HepG2 (cell line): Measurements from ENCODE around the gene ABCF1. TPM values are rescaled to one million over a fixed set of nuclear protein-coding genes. Genes with fewer than 3 reads are reported as not detected.
A peak's percentile ranks its signal among the peaks of the same experiment; 100 is the strongest.

Experiments used
- FLYWCH1 ChIP-seq: sonication (generic); formaldehyde crosslinking; IDR thresholded peaks from 2 replicates; pipeline ENCODE4 v1.8.1; 2023; ENCODE audit warnings: mild to moderate bottlenecking, missing genetic modification reagents
- KLF11 ChIP-seq: IDR thresholded peaks from 2 replicates; pipeline ENCODE4 v1.6.1; 2016; ENCODE audit warnings: missing compliant biosample characterization
- MEIS1 ChIP-seq: sonication (generic); formaldehyde crosslinking; IDR thresholded peaks from 2 replicates; pipeline ENCODE4 v1.9.0; 2021; ENCODE audit warnings: mild to moderate bottlenecking, missing genetic modification reagents, moderate library complexity, borderline replicate concordance
- ONECUT2 ChIP-seq: sonication (generic); formaldehyde crosslinking; IDR thresholded peaks from 2 replicates; pipeline ENCODE4 v1.4.0; 2020; ENCODE audit warnings: missing genetic modification reagents
- SOX5 ChIP-seq: IDR thresholded peaks from 2 replicates; pipeline ENCODE4 v1.6.1; 2016; ENCODE audit warnings: borderline replicate concordance
- ZBTB2 ChIP-seq: sonication (generic); formaldehyde crosslinking; IDR thresholded peaks from 2 replicates; pipeline ENCODE4 v1.8.0; 2022; ENCODE audit warnings: low read depth, missing genetic modification reagents
- ZNF790 ChIP-seq: sonication (generic); formaldehyde crosslinking; IDR thresholded peaks from 2 replicates; pipeline ENCODE4 v1.8.0; 2022; ENCODE audit warnings: missing genetic modification reagents, mild to moderate bottlenecking, borderline replicate concordance
- polyA plus RNA-seq, 8 experiments: library from polyadenylated mRNA; depleted of rRNA in 3 of 8; stranded (reverse) in 7 of 8; unstranded in 1 of 8; fragments of >200 nt; fragmentation: Illumina TruSeq in 4 of 8; extraction: Trizol in 4 of 8; gene quantifications; 2 replicates each; pipeline versions ENCODE4 v1.2.1 to v1.2.3, GENCODE V29; 2011 to 2016; ENCODE audit warnings: low read depth in 4 of 8, missing spikeins in 1 of 8, mixed read lengths in 1 of 8; ENCODE audit not compliant: insufficient read depth in 1 of 8
- total RNA-seq, 5 experiments: library from RNA; depleted of rRNA; stranded (reverse); fragments of >200 nt; fragmentation: Illumina TruSeq; extraction: Trizol; gene quantifications; 2 replicates each; pipeline ENCODE4 v1.2.3, GENCODE V29; 2016; ENCODE audit warnings: low read depth in 1 of 5
- TF ChIP-seq, protein P1 (sequence below): sonication (generic); formaldehyde crosslinking; IDR thresholded peaks from 2 replicates; pipeline ENCODE4 v1.5.1; 2020; ENCODE audit warnings: mild to moderate bottlenecking, missing genetic modification reagents, borderline replicate concordance
- TF ChIP-seq, protein P2 (sequence below): sonication (generic); formaldehyde crosslinking; IDR thresholded peaks from 2 replicates; pipeline ENCODE4 v1.9.0; 2021; ENCODE audit warnings: mild to moderate bottlenecking, missing genetic modification reagents
- TF ChIP-seq, protein P3 (sequence below): sonication (generic); formaldehyde crosslinking; IDR thresholded peaks from 2 replicates; pipeline ENCODE4 v1.5.1; 2020; ENCODE audit warnings: missing genetic modification reagents, mild to moderate bottlenecking, borderline replicate concordance
- TF ChIP-seq, protein P4 (sequence below): sonication (generic); formaldehyde crosslinking; IDR thresholded peaks from 2 replicates; pipeline ENCODE4 v1.8.1; 2023; ENCODE audit warnings: mild to moderate bottlenecking, moderate library complexity, missing genetic modification reagents

The ABCF1 gene
- total and polyA plus RNA-seq, 2 of the 13 experiments (the other 11 are each of a cell fraction or from before 2014, with no cell fraction given) = 25.4 to 98.9 TPM

GRCh38 chr6:30615958-30616810, 44.9 kb downstream of the ABCF1 start (continued):
- TF ChIP-seq, protein P1, sequence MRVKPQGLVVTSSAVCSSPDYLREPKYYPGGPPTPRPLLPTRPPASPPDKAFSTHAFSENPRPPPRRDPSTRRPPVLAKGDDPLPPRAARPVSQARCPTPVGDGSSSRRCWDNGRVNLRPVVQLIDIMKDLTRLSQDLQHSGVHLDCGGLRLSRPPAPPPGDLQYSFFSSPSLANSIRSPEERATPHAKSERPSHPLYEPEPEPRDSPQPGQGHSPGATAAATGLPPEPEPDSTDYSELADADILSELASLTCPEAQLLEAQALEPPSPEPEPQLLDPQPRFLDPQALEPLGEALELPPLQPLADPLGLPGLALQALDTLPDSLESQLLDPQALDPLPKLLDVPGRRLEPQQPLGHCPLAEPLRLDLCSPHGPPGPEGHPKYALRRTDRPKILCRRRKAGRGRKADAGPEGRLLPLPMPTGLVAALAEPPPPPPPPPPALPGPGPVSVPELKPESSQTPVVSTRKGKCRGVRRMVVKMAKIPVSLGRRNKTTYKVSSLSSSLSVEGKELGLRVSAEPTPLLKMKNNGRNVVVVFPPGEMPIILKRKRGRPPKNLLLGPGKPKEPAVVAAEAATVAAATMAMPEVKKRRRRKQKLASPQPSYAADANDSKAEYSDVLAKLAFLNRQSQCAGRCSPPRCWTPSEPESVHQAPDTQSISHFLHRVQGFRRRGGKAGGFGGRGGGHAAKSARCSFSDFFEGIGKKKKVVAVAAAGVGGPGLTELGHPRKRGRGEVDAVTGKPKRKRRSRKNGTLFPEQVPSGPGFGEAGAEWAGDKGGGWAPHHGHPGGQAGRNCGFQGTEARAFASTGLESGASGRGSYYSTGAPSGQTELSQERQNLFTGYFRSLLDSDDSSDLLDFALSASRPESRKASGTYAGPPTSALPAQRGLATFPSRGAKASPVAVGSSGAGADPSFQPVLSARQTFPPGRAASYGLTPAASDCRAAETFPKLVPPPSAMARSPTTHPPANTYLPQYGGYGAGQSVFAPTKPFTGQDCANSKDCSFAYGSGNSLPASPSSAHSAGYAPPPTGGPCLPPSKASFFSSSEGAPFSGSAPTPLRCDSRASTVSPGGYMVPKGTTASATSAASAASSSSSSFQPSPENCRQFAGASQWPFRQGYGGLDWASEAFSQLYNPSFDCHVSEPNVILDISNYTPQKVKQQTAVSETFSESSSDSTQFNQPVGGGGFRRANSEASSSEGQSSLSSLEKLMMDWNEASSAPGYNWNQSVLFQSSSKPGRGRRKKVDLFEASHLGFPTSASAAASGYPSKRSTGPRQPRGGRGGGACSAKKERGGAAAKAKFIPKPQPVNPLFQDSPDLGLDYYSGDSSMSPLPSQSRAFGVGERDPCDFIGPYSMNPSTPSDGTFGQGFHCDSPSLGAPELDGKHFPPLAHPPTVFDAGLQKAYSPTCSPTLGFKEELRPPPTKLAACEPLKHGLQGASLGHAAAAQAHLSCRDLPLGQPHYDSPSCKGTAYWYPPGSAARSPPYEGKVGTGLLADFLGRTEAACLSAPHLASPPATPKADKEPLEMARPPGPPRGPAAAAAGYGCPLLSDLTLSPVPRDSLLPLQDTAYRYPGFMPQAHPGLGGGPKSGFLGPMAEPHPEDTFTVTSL (CRISPR knock-in tag) = peak; percentile 38; the same call in 1 of the 2 replicates
- TF ChIP-seq MEIS1 (CRISPR knock-in tag) = no peak; the same call in 1 of the 2 replicates
- TF ChIP-seq ONECUT2 (CRISPR knock-in tag) = no peak
- no peak; the same call in 1 of the 2 replicates for TF ChIP-seq KLF11 (CRISPR knock-in tag)
- TF ChIP-seq, protein P2, sequence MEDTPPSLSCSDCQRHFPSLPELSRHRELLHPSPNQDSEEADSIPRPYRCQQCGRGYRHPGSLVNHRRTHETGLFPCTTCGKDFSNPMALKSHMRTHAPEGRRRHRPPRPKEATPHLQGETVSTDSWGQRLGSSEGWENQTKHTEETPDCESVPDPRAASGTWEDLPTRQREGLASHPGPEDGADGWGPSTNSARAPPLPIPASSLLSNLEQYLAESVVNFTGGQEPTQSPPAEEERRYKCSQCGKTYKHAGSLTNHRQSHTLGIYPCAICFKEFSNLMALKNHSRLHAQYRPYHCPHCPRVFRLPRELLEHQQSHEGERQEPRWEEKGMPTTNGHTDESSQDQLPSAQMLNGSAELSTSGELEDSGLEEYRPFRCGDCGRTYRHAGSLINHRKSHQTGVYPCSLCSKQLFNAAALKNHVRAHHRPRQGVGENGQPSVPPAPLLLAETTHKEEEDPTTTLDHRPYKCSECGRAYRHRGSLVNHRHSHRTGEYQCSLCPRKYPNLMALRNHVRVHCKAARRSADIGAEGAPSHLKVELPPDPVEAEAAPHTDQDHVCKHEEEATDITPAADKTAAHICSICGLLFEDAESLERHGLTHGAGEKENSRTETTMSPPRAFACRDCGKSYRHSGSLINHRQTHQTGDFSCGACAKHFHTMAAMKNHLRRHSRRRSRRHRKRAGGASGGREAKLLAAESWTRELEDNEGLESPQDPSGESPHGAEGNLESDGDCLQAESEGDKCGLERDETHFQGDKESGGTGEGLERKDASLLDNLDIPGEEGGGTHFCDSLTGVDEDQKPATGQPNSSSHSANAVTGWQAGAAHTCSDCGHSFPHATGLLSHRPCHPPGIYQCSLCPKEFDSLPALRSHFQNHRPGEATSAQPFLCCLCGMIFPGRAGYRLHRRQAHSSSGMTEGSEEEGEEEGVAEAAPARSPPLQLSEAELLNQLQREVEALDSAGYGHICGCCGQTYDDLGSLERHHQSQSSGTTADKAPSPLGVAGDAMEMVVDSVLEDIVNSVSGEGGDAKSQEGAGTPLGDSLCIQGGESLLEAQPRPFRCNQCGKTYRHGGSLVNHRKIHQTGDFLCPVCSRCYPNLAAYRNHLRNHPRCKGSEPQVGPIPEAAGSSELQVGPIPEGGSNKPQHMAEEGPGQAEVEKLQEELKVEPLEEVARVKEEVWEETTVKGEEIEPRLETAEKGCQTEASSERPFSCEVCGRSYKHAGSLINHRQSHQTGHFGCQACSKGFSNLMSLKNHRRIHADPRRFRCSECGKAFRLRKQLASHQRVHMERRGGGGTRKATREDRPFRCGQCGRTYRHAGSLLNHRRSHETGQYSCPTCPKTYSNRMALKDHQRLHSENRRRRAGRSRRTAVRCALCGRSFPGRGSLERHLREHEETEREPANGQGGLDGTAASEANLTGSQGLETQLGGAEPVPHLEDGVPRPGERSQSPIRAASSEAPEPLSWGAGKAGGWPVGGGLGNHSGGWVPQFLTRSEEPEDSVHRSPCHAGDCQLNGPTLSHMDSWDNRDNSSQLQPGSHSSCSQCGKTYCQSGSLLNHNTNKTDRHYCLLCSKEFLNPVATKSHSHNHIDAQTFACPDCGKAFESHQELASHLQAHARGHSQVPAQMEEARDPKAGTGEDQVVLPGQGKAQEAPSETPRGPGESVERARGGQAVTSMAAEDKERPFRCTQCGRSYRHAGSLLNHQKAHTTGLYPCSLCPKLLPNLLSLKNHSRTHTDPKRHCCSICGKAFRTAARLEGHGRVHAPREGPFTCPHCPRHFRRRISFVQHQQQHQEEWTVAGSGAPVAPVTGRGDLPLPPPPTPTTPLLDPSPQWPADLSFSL (CRISPR knock-in tag) = no peak
- TF ChIP-seq SOX5 (CRISPR knock-in tag) = no peak
- no peak for TF ChIP-seq FLYWCH1 (CRISPR knock-in tag)
- TF ChIP-seq, protein P3, sequence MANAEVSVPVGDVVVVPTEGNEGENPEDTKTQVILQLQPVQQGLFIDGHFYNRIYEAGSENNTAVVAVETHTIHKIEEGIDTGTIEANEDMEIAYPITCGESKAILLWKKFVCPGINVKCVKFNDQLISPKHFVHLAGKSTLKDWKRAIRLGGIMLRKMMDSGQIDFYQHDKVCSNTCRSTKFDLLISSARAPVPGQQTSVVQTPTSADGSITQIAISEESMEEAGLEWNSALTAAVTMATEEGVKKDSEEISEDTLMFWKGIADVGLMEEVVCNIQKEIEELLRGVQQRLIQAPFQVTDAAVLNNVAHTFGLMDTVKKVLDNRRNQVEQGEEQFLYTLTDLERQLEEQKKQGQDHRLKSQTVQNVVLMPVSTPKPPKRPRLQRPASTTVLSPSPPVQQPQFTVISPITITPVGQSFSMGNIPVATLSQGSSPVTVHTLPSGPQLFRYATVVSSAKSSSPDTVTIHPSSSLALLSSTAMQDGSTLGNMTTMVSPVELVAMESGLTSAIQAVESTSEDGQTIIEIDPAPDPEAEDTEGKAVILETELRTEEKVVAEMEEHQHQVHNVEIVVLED (CRISPR knock-in tag) = no peak
- TF ChIP-seq ZBTB2 (CRISPR knock-in tag) = no peak
- TF ChIP-seq, protein P4, sequence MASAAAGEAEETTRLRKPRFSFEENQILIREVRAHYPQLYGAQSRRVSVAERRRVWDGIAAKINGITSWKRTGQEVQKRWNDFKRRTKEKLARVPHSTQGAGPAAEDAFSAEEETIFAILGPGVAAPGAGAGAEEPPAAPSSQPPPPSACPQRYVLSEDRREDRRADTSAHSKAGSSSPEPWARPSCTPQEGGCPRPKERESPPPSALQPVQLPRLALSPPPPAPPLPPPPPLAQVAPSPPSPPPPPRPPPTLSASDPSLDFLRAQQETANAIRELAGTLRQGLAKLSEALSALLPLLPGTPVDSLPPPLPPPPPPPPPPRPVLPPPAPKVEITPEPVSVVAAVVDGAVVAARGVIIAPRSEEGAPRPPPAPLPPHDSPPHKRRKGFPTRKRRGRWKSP (CRISPR knock-in tag) = no peak
- TF ChIP-seq ZNF790 (CRISPR knock-in tag) = no peak
